ENCODE results near the gene PABPN1L.

DNA sequence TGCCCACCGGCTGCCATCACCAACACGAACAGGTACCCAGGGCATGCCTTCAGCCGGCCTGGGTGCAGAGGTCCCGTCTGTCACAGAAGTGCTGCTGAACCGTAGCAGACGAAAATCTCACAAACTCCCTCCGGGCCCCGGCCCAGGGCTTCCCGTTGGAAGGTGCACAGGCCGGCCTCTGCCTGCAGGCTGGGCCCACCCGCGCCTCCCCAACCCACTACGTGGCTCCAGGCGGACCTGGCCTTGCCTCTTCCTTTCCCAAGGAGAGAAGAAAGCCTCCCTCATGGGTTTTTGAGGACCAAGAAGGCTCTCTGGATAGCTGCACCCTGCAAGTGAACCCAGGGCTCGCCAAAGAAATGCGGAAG, 45.5 kb upstream of the PABPN1L start:
- TF ChIP-seq ZZZ3 (IDR thresholded peaks at IDR 0.05; ENCODE audit: control insufficient read depth, insufficient read length, low read depth), result no peak
- no peak for TF ChIP-seq POLR2AphosphoS5 (IDR thresholded peaks at IDR 0.05; ENCODE audit: low read length)
- no peak for TF ChIP-seq POLR2A (IDR thresholded peaks at IDR 0.05; ENCODE audit: low read depth, low read length)
- TF ChIP-seq, protein P1, sequence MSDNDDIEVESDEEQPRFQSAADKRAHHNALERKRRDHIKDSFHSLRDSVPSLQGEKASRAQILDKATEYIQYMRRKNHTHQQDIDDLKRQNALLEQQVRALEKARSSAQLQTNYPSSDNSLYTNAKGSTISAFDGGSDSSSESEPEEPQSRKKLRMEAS (IDR thresholded peaks at IDR 0.05; ENCODE audit: low read depth, low read length), result no peak
- TF ChIP-seq RELA (IDR thresholded peaks at IDR 0.05; ENCODE audit: borderline replicate concordance, partially characterized antibody), result no peak
- TF ChIP-seq YY1 (IDR thresholded peaks at IDR 0.05; ENCODE audit: low read depth, low read length), result no peak
- no peak for TF ChIP-seq SRF (IDR thresholded peaks at IDR 0.05; ENCODE audit: low read depth in 2 of 2, low read length in 2 of 2)
- TF ChIP-seq CREB1 (IDR thresholded peaks at IDR 0.05; ENCODE audit: low read depth), result no peak
- TF ChIP-seq GABPA (IDR thresholded peaks at IDR 0.05; ENCODE audit: low read depth), result no peak
